Esophagus squamous epithelium (tissue), 4 donors: ENCODE measurements around the gene CLCN7.

Experiments
- POLR2A ChIP-seq, 4 donors: fragments of 450-650 bp; IDR thresholded peaks; one replicate each; pipeline ENCODE4 v1.6.1; 2017; ENCODE audit warnings: antibody characterized with exemption in 4 of 4, mild to moderate bottlenecking in 4 of 4, moderate library complexity in 3 of 4
- TF ChIP-seq, protein P1 (sequence below), 6 experiments: fragments of 450-650 bp in 4 of 6; fragments of 200-600 bp in 2 of 6; sonication (generic) in 2 of 6; IDR thresholded peaks; one replicate each; pipeline ENCODE4 v1.5.1; 2016 to 2019; ENCODE audit warnings: antibody characterized with exemption in 6 of 6, mild to moderate bottlenecking in 4 of 6, moderate library complexity in 4 of 6

- TF ChIP-seq, protein P1, sequence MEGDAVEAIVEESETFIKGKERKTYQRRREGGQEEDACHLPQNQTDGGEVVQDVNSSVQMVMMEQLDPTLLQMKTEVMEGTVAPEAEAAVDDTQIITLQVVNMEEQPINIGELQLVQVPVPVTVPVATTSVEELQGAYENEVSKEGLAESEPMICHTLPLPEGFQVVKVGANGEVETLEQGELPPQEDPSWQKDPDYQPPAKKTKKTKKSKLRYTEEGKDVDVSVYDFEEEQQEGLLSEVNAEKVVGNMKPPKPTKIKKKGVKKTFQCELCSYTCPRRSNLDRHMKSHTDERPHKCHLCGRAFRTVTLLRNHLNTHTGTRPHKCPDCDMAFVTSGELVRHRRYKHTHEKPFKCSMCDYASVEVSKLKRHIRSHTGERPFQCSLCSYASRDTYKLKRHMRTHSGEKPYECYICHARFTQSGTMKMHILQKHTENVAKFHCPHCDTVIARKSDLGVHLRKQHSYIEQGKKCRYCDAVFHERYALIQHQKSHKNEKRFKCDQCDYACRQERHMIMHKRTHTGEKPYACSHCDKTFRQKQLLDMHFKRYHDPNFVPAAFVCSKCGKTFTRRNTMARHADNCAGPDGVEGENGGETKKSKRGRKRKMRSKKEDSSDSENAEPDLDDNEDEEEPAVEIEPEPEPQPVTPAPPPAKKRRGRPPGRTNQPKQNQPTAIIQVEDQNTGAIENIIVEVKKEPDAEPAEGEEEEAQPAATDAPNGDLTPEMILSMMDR (IDR thresholded peaks at IDR 0.05) = no peak
- no peak for TF ChIP-seq POLR2A (IDR thresholded peaks at IDR 0.05)
Observed at GRCh38 chr16:1477033-1477432, 2.2 kb upstream of the CLCN7 start.
